Stimulated activated naive CD8-positive, alpha-beta T cell treated with anti-CD3 and anti-CD28 coated beads, Interleukin-15, Interleukin-2, amounts not matched to agents 100 ng/mL and 50 ng/mL, for 24 hours (primary cell): Measurements from ENCODE around the gene IDH1.
"Not testable (repeated sequence)": the region's sequence is repeated elsewhere in the genome, so short reads cannot be mapped to it uniquely, and the experiment has no call there.

ENCODE experiments used
- H3K27ac Mint-ChIP-seq: one replicate; pipeline ENCODE4 v1.8.0; 2021; ENCODE audit warnings: mild to moderate bottlenecking, mixed read lengths
- H3K27me3 Mint-ChIP-seq: one replicate; pipeline ENCODE4 v1.8.0; 2021; ENCODE audit warnings: mixed read lengths
- H3K36me3 Mint-ChIP-seq: one replicate; pipeline ENCODE4 v1.8.0; 2021; ENCODE audit warnings: low read depth, mixed read lengths
- H3K4me1 Mint-ChIP-seq: one replicate; pipeline ENCODE4 v1.8.0; 2021; ENCODE audit warnings: low read depth, mixed read lengths
- H3K4me3 Mint-ChIP-seq: one replicate; pipeline ENCODE4 v1.8.0; 2021; ENCODE audit warnings: mild to moderate bottlenecking, mixed read lengths
- H3K9me3 Mint-ChIP-seq: one replicate; pipeline ENCODE4 v1.8.0; 2021; ENCODE audit warnings: mixed read lengths

IDH1 gene

DNA sequence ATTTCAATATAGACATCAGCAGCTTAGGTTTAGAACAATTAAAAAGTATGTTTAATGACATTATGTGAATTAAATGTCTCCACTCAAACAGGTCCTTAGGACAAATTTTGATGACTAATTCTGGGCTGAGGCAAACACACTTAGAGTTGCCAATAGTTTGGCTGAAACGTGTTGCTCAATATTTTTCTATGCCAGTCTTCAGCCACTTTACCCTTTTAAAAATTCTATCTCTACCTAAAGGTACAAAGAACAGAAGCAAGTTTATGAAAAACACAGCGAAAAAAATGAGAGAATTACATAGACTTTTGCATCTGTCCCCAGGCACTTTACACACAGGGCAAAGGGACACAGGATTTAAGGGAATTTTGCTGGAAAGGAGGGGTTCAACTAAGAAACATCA is 4.5 kb downstream of the IDH1 start:
- no peak overlapping the region for H3K4me3 Mint-ChIP-seq
- H3K27me3 Mint-ChIP-seq = no peaks in the 10 kb centered on the region
- peaks cover 33% of the 10 kb centered on the region for H3K36me3 Mint-ChIP-seq
- peaks cover 23% of the 10 kb centered on the region for H3K4me1 Mint-ChIP-seq
- H3K9me3 Mint-ChIP-seq = no peaks in the 10 kb centered on the region
- no peak overlapping the region for H3K27ac Mint-ChIP-seq

DNA sequence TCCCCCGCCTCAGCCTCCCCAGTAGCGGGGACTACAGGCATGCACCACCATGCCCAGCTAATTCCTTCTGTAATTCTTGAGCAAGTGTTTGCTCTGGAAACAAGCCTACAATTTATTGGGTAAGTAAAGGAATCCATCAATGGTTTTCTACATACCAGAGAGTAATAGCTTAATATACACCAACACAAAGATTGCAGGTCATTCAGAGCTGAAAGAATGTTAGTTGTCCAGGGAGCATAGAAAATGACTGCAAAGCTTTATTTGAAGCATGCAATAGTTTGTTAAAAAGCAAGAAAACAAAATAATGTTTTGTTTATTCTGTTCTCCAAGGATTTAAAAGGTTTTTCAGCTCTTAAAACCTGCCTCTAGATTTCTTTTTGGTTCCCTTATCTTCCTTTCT is 5.6 kb downstream of the IDH1 start:
- no peak overlapping the region for H3K4me3 Mint-ChIP-seq
- no peaks in the 10 kb centered on the region for H3K9me3 Mint-ChIP-seq
- H3K27me3 Mint-ChIP-seq = no peaks in the 10 kb centered on the region
- peaks cover 33% of the 10 kb centered on the region for H3K36me3 Mint-ChIP-seq
- H3K4me1 Mint-ChIP-seq = peaks cover 23% of the 10 kb centered on the region
- H3K27ac Mint-ChIP-seq = no peak overlapping the region

DNA sequence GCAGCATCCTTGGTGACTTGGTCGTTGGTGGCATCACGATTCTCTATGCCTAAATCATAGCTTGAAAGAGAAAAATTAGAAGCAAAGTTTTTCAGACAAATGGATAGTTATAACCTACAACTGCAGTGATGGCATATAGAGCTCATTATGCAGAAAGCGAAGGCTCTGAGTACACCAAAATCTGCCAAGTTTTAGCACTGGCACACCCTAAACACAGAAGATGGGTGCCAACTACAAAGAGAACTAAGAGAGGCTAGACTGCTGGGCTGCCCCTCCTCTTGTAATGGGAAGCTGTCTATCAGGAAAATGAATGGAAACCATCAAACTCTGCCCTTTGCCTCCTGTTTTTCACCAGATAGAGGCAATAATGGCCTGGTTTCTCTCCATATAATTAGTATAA is 6.3 kb downstream of the IDH1 start:
- H3K27ac Mint-ChIP-seq = no peak overlapping the region
- H3K27me3 Mint-ChIP-seq = no peaks in the 10 kb centered on the region
- H3K4me1 Mint-ChIP-seq = peaks cover 20% of the 10 kb centered on the region
- peaks cover 33% of the 10 kb centered on the region for H3K36me3 Mint-ChIP-seq
- H3K9me3 Mint-ChIP-seq = no peaks in the 10 kb centered on the region
- no peak overlapping the region for H3K4me3 Mint-ChIP-seq

DNA sequence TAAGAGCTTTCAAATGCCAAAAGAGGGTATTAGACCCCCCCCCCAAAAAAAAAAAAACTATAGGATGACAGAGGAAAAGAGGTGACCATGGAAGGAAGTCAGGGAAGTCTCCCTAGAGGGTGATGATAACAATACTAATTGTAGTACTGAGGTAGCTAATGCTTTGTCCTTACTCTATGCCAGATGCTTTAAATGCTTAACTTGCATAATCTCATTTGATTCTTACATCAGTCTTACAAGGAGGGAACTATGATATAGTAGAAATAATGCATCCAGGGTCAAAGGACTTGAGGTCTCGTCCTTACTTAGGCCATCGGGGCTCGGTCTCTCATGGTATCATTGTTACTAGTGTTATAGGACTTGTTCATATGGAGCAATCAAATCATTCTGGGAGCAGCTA is 9.1 kb downstream of the IDH1 start:
- Mint-ChIP-seq H3K27ac (no peak overlapping the region), H3K4me3 (no peak overlapping the region), H3K4me1 (peaks cover 5% of the 10 kb centered on the region), H3K27me3 (no peaks in the 10 kb centered on the region), H3K9me3 (no peaks in the 10 kb centered on the region), H3K36me3 (peaks cover 48% of the 10 kb centered on the region)

DNA sequence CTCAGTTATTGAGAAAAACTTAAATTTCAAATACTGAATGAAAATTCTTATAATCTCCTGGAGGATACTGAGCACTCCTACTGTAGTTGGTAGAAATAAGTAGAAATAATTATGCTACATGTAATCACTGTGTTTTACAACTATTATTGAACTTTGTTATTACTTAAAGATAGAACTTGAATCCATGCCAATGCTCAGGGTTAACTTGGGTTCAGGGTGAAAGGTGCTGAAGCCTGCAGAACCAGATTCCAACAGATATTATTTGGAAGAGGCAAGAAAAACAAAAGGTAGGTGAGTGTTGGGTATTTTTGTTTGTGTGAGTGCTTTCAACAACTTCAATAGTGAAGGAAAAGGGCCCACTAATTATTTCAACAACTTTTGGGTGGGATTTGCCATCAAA is 10.4 kb downstream of the IDH1 start:
- Mint-ChIP-seq H3K36me3 (peaks cover 46% of the 10 kb centered on the region), H3K27ac (no peak overlapping the region), H3K4me3 (no peak overlapping the region), H3K27me3 (no peaks in the 10 kb centered on the region), H3K9me3 (no peaks in the 10 kb centered on the region), H3K4me1 (no peaks in the 10 kb centered on the region)

DNA sequence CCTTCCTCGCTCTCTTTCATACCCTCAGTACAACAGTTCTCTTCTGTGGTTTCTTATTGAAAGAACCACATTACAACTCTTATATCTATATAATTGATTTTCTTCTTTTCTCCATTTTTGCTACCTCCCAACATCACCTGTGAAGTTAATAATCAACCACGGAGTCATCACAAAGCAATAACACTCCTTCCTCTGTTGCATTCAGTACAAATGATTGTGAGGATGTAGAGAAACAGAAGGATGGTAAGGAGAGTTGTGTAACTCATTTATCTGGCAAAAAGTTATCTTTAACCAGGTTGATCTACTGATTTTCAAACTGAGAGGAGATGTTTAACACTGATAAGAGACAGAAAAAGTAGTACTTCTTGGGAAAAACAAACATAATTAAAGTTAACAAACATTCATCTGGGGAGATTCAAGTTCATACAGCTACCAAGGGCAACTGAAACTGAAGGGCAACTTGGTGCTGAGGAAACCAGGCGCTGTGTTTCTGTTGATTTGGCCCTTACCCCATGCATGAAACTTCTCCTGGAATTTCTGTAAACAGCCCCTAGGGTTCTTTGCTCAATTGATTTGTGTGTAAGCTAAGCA is 14.2 kb downstream of the IDH1 start:
- Mint-ChIP-seq H3K9me3 (no peaks in the 10 kb centered on the region), H3K4me3 (no peak overlapping the region), H3K27ac (no peak overlapping the region), H3K4me1 (no peaks in the 10 kb centered on the region), H3K27me3 (no peaks in the 10 kb centered on the region), H3K36me3 (peaks cover 59% of the 10 kb centered on the region)

DNA sequence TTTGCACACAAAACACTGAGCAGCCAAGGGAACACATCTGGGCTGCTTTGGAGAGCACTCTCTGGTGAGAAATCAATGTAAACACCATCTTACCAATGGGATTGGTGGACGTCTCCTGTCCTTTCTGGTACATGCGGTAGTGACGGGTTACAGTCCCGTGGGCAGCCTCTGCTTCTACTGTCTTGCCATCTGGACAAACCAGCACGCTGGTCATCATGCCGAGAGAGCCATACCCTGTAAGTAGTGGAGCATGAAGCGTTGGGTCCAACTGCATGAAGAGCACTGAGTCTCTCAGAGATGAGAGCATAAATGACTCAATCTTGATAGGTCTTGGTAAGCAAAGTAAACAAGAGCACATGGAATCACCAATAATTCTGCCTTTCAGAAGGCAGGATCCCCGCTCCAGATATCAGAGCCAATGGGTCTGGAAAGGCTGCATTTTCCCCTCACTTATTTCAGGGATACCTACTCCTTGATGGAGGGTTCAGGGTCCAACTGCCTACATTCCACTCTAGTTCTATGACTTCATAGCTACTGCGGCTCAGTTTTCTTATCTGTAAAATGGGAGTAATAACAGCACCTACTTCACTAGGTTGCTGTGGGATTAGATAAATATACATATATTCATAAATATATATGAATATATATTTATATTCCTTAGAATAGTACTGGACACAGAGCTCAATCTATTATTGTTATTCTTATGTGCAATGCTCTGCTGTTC is 14.9 kb downstream of the IDH1 start:
- Mint-ChIP-seq H3K4me1 (no peaks in the 10 kb centered on the region), H3K4me3 (no peak overlapping the region), H3K27ac (no peak overlapping the region), H3K27me3 (no peaks in the 10 kb centered on the region), H3K9me3 (peaks cover 4% of the 10 kb centered on the region), H3K36me3 (peaks cover 67% of the 10 kb centered on the region)

DNA sequence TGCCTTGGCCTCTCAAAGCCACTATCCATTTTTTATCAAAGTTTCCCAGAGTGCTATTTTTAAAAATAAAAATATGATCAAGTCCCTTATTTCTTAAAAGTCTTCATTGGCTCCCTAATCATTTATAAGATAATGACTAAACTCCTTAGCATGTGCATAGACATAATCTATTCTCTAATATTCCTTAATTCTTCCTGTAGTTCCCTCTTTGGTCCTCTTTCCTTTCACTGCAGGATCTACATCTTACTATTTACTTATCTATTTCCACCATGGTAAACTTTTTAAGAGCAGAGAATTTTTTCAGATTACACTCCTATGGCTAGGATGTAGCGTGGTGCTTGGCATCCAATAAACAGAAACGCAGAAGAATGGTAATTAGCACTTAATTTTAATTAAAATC is 19.0 kb downstream of the IDH1 start:
- peaks cover 17% of the 10 kb centered on the region for H3K9me3 Mint-ChIP-seq
- no peaks in the 10 kb centered on the region for H3K4me1 Mint-ChIP-seq
- H3K4me3 Mint-ChIP-seq = no peak overlapping the region
- H3K27ac Mint-ChIP-seq = no peak overlapping the region
- H3K36me3 Mint-ChIP-seq = peaks cover 56% of the 10 kb centered on the region
- H3K27me3 Mint-ChIP-seq = no peaks in the 10 kb centered on the region

DNA sequence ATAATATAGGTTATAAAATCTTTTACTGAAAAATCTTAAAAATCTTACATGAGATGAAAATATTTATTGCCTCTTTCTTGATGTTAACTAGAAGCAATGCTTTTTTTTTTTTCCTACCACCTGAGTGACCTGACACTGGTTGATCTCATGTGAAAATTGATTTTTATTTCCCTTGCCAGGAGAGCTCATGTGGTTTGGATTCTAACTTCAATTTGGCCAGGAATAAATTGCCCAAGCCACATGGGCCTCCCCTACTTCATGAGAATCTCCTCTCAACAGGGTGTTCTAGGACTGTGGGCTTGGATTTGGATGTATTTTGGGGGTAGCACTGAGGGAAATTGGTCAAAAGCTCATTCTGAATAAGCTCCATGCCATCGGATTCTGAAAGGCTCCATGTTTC is 20.1 kb downstream of the IDH1 start:
- Mint-ChIP-seq H3K4me3 (no peak overlapping the region), H3K36me3 (peaks cover 49% of the 10 kb centered on the region), H3K4me1 (no peaks in the 10 kb centered on the region), H3K27me3 (no peaks in the 10 kb centered on the region), H3K27ac (no peak overlapping the region), H3K9me3 (peaks cover 19% of the 10 kb centered on the region)

DNA sequence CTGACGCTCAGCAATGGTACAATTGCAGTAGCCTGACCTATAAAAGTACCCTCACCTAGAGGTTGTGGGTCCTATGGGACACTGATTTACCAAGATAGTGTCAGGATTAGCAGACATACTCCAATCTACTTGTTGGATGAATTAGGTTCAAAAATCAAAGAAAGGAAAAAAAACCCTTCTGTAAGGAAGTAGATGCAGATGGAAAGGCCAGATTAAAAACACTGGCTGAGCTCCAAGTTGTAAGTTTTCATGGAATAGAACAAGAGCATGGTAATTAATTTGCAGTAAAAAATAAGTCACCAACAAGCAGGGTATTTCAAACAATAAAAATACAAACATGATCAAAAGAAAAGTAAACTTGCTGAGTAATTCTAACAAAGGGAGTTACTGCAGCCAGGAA is 26.4 kb downstream of the IDH1 start:
- Mint-ChIP-seq H3K27me3 (no peaks in the 10 kb centered on the region), H3K27ac (no peak overlapping the region), H3K36me3 (peaks cover 4% of the 10 kb centered on the region), H3K4me3 (no peak overlapping the region), H3K4me1 (no peaks in the 10 kb centered on the region), H3K9me3 (peaks cover 15% of the 10 kb centered on the region)

DNA sequence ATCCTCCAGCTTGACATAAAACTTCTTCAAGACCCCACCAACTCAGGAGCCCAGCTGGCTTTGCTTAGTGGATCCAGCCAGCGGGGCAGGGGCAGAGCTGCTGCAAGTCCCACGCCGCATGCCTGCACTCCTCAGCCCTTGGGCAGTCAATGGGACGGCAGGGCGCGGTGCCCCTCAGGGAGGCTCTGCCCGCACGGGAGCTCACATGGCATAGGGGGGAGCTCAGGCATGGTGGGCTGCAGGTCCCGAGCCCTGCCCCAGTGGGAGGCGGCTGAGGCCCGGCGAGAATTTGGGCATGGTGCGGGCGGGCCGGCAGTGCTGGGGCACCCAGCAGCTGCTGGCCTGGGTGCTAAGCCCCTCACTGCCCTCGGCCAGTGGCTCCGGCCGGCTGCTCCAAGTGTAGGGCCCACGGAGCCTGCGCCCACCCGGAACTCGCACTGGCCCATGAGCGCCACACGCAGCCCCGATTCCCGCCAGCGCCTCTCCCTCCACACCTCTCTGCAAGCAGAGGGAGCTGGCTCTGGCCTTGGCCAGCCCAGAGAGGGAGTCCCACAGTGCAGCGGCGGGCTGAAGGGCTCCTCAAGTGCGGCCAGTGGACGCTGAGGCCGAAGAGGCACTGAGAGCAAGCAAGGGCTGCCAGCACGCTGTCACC is 27.2 kb downstream of the IDH1 start:
- Mint-ChIP-seq H3K36me3 (peaks cover 4% of the 10 kb centered on the region), H3K27me3 (no peaks in the 10 kb centered on the region), H3K9me3 (peaks cover 15% of the 10 kb centered on the region), H3K4me3 (no peak overlapping the region), H3K27ac (no peak overlapping the region), H3K4me1 (no peaks in the 10 kb centered on the region)

DNA sequence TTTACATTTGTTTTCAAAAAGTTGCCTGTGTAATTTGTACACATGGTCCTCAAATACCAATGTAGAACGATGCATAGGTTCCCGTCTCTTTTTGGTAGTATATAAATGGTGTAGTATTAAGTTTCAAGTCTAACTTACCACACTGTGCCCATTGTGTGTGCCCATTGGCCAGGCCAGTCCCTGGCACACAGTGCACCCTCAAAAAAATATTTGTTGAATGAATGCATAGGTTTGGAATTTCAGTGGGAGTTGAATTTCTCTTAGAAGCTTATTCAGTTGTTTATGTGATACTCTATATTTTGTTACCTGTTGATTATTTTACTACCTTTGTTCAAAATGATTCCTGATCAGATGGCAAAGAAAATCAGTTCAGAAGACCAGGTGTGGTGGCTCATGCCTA is 30.1 kb downstream of the IDH1 start:
- Mint-ChIP-seq H3K27ac (no peak overlapping the region), H3K36me3 (no peaks in the 10 kb centered on the region), H3K4me1 (no peaks in the 10 kb centered on the region), H3K9me3 (peaks cover 8% of the 10 kb centered on the region), H3K27me3 (no peaks in the 10 kb centered on the region), H3K4me3 (no peak overlapping the region)

DNA sequence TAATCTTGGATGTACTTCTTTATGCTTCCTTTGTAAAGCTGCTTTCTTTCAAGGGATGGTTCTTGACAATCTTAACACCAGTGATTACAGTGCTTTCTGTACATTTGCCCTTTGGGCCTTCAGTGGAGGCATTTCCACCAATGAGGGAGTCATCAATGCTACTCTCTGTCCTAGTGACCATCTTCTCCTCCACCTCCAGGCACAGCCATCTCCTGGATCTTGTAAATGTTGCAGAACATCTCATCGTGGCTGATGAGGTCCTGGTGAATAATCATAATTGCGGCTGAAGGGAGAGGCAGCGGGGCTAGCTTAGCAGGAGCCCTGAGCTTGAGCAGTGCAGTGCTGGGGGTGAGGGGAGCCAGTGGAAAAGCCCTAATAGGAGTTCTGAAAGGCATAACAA is 32.5 kb downstream of the IDH1 start:
- no peak overlapping the region for H3K4me3 Mint-ChIP-seq
- no peaks in the 10 kb centered on the region for H3K4me1 Mint-ChIP-seq
- no peak overlapping the region for H3K27ac Mint-ChIP-seq
- no peaks in the 10 kb centered on the region for H3K27me3 Mint-ChIP-seq
- H3K9me3 Mint-ChIP-seq = peaks cover 11% of the 10 kb centered on the region
- H3K36me3 Mint-ChIP-seq = no peaks in the 10 kb centered on the region

DNA sequence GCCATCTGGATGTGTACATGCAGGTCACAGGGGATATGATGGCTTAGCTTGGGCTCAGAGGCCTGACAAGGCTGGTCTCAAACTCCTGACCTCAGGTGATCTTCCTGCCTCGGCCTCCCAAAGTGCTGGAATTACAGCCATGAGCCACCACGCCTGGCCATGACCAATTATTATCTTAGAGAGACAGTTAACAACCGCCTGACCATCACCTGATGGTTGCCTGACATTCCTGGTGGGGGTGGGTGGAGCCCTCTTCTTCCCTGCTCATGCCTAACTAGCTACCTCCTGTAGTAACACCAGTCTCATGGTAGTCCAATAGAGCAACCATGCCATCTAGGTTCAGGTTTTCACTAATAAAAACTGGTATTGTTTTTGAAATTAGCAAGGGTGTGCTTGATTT is 33.0 kb downstream of the IDH1 start:
- not testable (repeated sequence) for H3K36me3 Mint-ChIP-seq, H3K27ac Mint-ChIP-seq, H3K4me3 Mint-ChIP-seq, H3K4me1 Mint-ChIP-seq, H3K27me3 Mint-ChIP-seq
- H3K9me3 Mint-ChIP-seq = peaks cover 11% of the 10 kb centered on the region

DNA sequence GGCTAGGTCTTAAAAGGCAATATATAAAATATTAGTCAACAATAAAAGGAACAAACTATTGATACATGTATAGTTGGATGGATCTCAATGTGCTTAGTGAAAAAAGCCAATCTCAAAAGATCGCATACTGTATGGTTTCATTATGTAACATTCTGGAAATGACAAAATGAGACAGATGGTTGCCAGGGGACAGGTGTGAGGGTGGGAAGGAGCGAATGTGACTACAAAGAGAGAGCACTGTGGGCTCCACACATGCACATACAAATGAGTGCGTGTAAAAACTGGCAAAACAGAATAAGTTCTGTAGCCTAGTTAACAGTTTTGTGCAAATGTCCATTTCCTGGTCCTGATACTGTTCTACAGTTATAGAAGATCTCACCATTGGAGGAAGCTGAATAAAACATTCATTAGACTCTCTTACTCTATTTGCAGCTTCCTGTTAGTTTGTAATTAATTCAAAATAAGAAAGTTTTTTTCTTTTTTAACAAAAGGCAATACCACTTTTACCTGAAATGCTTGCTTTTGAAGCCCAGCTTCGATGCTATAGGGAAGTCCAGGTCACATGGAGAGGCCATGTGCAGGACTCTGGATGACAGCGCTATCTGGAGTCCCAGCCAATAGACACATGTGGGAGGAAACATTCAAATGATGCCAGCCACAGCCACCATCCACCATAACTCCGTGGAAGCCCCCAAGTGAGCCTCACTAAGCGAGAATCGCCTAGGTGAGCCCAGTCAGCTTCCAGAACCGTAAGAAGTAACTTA is 44.0 kb downstream of the IDH1 start:
- no peaks in the 10 kb centered on the region for H3K27me3 Mint-ChIP-seq
- H3K27ac Mint-ChIP-seq = no peak overlapping the region
- no peaks in the 10 kb centered on the region for H3K4me1 Mint-ChIP-seq
- no peak overlapping the region for H3K4me3 Mint-ChIP-seq
- H3K9me3 Mint-ChIP-seq = no peaks in the 10 kb centered on the region
- H3K36me3 Mint-ChIP-seq = no peaks in the 10 kb centered on the region
